T-cell (primary cell): Measurements from ENCODE around the gene MARCKS. TPM values are rescaled to one million over a fixed set of nuclear protein-coding genes. Genes with fewer than 3 reads are reported as not detected.

Experiments used
- ATAC-seq, 4 experiments: fragments of 200-7000 bp in 3 of 4; fragments of 150-1000 bp in 1 of 4; cut with Tn5 transposase; replicated peaks in 1 of 4; 1 replicate in 3 of 4; 2 replicates in 1 of 4; pipeline ENCODE4 v1.10.0; 2021; ENCODE audit warnings: moderate library complexity in 3 of 4, mild to moderate bottlenecking in 2 of 4, moderate number of reproducible peaks in 1 of 4
- CTCF ChIA-PET, 2 donors: fragments of 300-600 bp; sonication (Branson Sonifier 250); formaldehyde crosslinking; loops; one replicate each; lab custom pipeline; 2022; ENCODE audit warnings: antibody characterized with exemption in 2 of 2; lab: Charles Lee
- POLR2A ChIA-PET, 2 donors: fragments of 300-600 bp; sonication (Branson Sonifier 250); formaldehyde crosslinking; loops; one replicate each; lab custom pipeline; 2022; ENCODE audit warnings: antibody characterized with exemption in 2 of 2; lab: Charles Lee
- DNase-seq, 35 experiments: peaks; one replicate each; pipeline versions ENCODE4 v3.0.0 to v3.0.0-alpha.2; 2013 to 2023
- H3K27ac ChIP-seq: one replicate; pipeline ENCODE4 v1.5.1; 2013; ENCODE audit warnings: low read length
- H3K27me3 ChIP-seq, 2 experiments: replicated peaks in 1 of 2; 1 replicate in 1 of 2; 2 replicates in 1 of 2; pipeline versions ENCODE4 v1.6.1 to v1.7.0; 2013; ENCODE audit warnings: low read length in 1 of 2, mixed read lengths in 1 of 2; ENCODE audit not compliant: control insufficient read depth in 2 of 2, insufficient read depth in 2 of 2; ENCODE audit errors: extremely low read depth in 1 of 2
- H3K36me3 ChIP-seq, 2 donors: 1 replicate in 1 of 2; 2 replicates in 1 of 2; pipeline versions ENCODE4 v1.6.1 to v1.7.0; 2013; ENCODE audit warnings: low read length in 1 of 2; ENCODE audit not compliant: control insufficient read depth in 2 of 2, insufficient read depth in 1 of 2; ENCODE audit errors: extremely low read depth in 1 of 2
- H3K4me1 ChIP-seq, 2 experiments: 1 replicate in 1 of 2; 2 replicates in 1 of 2; pipeline versions ENCODE4 v1.6.1 to v1.7.0; 2013; ENCODE audit warnings: low read length in 2 of 2, mixed read lengths in 1 of 2; ENCODE audit not compliant: insufficient read depth in 2 of 2, control insufficient read depth in 1 of 2; ENCODE audit errors: extremely low read depth in 1 of 2
- H3K4me3 ChIP-seq, 2 donors: 1 replicate in 1 of 2; 2 replicates in 1 of 2; pipeline versions ENCODE4 v1.5.1 to v1.7.0; 2013; ENCODE audit warnings: mild to moderate bottlenecking in 2 of 2, low read length in 1 of 2, moderate library complexity in 1 of 2; ENCODE audit not compliant: control insufficient read depth in 1 of 2; ENCODE audit errors: extremely low read depth in 1 of 2
- H3K9me3 ChIP-seq: 2 replicates; pipeline ENCODE4 v1.7.0; 2013
- H3K27ac Mint-ChIP-seq, 2 donors: one replicate each; pipeline ENCODE4 v1.8.0; 2020 to 2021; ENCODE audit warnings: mild to moderate bottlenecking in 2 of 2, mixed read lengths in 2 of 2
- H3K27me3 Mint-ChIP-seq, 2 donors: one replicate each; pipeline ENCODE4 v1.8.0; 2021 to 2022; ENCODE audit warnings: mixed read lengths in 2 of 2
- H3K36me3 Mint-ChIP-seq: one replicate; pipeline ENCODE4 v1.8.0; 2021; ENCODE audit warnings: mixed read lengths
- H3K4me1 Mint-ChIP-seq, 3 donors: one replicate each; pipeline ENCODE4 v1.8.0; 2020 to 2022; ENCODE audit warnings: mixed read lengths in 3 of 3, mild to moderate bottlenecking in 1 of 3
- H3K4me3 Mint-ChIP-seq, 3 donors: one replicate each; pipeline ENCODE4 v1.8.0; 2020 to 2022; ENCODE audit warnings: mild to moderate bottlenecking in 3 of 3, mixed read lengths in 3 of 3, moderate library complexity in 3 of 3
- H3K9me3 Mint-ChIP-seq, 3 donors: one replicate each; pipeline ENCODE4 v1.8.0; 2020 to 2022; ENCODE audit warnings: mixed read lengths in 3 of 3
- WGBS: methylation state at CpG from one replicate; pipeline ENCODE4 v1.1.5; 2013; ENCODE audit warnings: missing lambda C conversion rate; ENCODE audit not compliant: insufficient coverage; 5-methylcytosine and 5-hydroxymethylcytosine counted together
- total RNA-seq, 35 experiments: library from RNA in 6 of 35; stranded (reverse) in 6 of 35; fragments of 120-200 nt in 1 of 35; gene quantifications; one replicate each; pipeline versions ENCODE4 v1.2.1 to v1.2.4 and lab custom pipeline; 2013 to 2026

Gene MARCKS
- total RNA-seq, 5 donors from 2014 or later (not counting 1 experiment from before 2014, with no cell fraction given), result 0.33 to 2.6 (median 1.2) TPM

GRCh38 chr6:113860181-113860955 is 3.2 kb downstream of the MARCKS start:
- H3K4me3 ChIP-seq, result no peak overlapping the region
- ATAC-seq, result no peak
- Mint-ChIP-seq H3K27me3 (peaks cover 35% of the 10 kb centered on the region in 2 donors), H3K36me3 (no peaks in the 10 kb centered on the region), H3K4me1 (peaks cover 0 to 21% (median 19%) of the 10 kb centered on the region in 3 donors), H3K9me3 (no peaks in the 10 kb centered on the region), H3K27ac (peak overlapping the region in 1 of 2 donors; percentile 24), H3K4me3 (peak overlapping the region in 2 of 3 donors; percentile 54 to 60)
- H3K9me3 ChIP-seq, result no peaks in the 10 kb centered on the region
- DNase-seq, result no peak
- peaks cover 0 to 45% of the 10 kb centered on the region in 2 experiments for H3K27me3 ChIP-seq
- CTCF ChIA-PET, result interaction anchor here (0.6 to 2.3 kb wide), 3 partner anchors 404 to 554 kb away, joined by 7 to 12 read pairs (median 10); no protein-coding TSS in a partner anchor
- 97% methylated on average over 26 of the region's 56 CpGs for WGBS
- no peaks in the 10 kb centered on the region for H3K36me3 ChIP-seq
- H3K27ac ChIP-seq, result no peak overlapping the region
- POLR2A ChIA-PET, result interaction anchor here in 1 of 2 donors (0.6 kb wide), 1 partner anchor 1115 kb away, joined by 3 read pairs; no protein-coding TSS in a partner anchor
- H3K4me1 ChIP-seq, result peaks cover 19 to 41% of the 10 kb centered on the region in 2 experiments

DNA sequence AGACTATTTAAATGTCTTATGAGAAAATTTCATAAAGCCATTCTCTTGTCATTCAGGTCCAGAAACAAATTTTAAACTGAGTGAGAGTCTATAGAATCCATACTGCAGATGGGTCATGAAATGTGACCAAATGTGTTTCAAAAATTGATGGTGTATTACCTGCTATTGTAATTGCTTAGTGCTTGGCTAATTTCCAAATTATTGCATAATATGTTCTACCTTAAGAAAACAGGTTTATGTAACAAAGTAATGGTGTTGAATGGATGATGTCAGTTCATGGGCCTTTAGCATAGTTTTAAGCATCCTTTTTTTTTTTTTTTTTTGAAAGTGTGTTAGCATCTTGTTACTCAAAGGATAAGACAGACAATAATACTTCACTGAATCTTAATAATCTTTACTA is 5.0 kb downstream of the MARCKS start:
- ChIA-PET CTCF (no interaction called here), POLR2A (no interaction called here)
- no peaks in the 10 kb centered on the region for H3K9me3 ChIP-seq
- H3K4me3 Mint-ChIP-seq, result no peak overlapping the region
- H3K27me3 Mint-ChIP-seq, result peaks cover 35 to 42% of the 10 kb centered on the region in 2 donors
- H3K4me3 ChIP-seq, result no peak overlapping the region
- H3K9me3 Mint-ChIP-seq, result no peaks in the 10 kb centered on the region
- no peak overlapping the region for H3K27ac ChIP-seq
- H3K27me3 ChIP-seq, result peaks cover 0 to 32% of the 10 kb centered on the region in 2 experiments
- H3K36me3 ChIP-seq, result no peaks in the 10 kb centered on the region
- no peak overlapping the region for H3K27ac Mint-ChIP-seq
- ATAC-seq (no peak), DNase-seq (no peak)
- peaks cover 5 to 24% of the 10 kb centered on the region in 2 experiments for H3K4me1 ChIP-seq
- H3K4me1 Mint-ChIP-seq, result peaks cover 0 to 19% (median 17%) of the 10 kb centered on the region in 3 donors
- no peaks in the 10 kb centered on the region for H3K36me3 Mint-ChIP-seq

DNA sequence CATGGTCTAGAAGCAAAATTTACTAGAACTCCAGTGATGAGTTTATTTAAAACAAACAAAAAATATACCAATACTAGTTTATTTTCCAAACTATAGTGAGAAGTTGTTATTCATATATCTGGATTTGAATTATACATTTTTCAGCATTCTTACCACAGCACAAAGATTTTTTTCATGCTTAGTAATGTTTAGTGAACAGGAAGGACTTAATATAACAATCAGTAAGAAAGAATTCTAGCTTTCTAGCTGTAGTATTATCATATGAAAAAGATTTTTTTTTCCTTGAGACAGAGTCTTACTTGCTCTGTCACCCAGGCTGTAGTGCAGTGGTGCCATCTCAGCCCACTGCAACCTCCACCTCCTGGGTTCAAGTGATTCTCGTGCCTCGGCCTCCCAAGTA is 13.8 kb downstream of the MARCKS start:
- Histone ChIP-seq H3K27me3 (peaks cover 0 to 13% of the 10 kb centered on the region in 2 experiments), H3K9me3 (no peaks in the 10 kb centered on the region), H3K4me3 (no peak overlapping the region), H3K4me1 (peaks cover 3 to 4% of the 10 kb centered on the region in 2 experiments), H3K36me3 (no peaks in the 10 kb centered on the region), H3K27ac (no peak overlapping the region)
- Mint-ChIP-seq H3K27ac (no peak overlapping the region), H3K4me1 (peaks cover 7 to 9% (median 7%) of the 10 kb centered on the region in 3 donors), H3K9me3 (no peaks in the 10 kb centered on the region), H3K36me3 (no peaks in the 10 kb centered on the region), H3K27me3 (peaks cover 25 to 26% of the 10 kb centered on the region in 2 donors), H3K4me3 (no peak overlapping the region)
- ATAC-seq, result no peak
- ChIA-PET POLR2A (interaction anchor here in 1 of 2 donors (0.6 kb wide), 1 partner anchor 27 kb away, joined by 4 read pairs; no protein-coding TSS in a partner anchor), CTCF (interaction anchor here in 1 of 2 donors (1.0 kb wide), 1 partner anchor 8 kb away, joined by 3 read pairs; no protein-coding TSS in a partner anchor)
- DNase-seq, result no peak
- 80% methylated on average over 1 of the region's 2 CpGs for WGBS

DNA sequence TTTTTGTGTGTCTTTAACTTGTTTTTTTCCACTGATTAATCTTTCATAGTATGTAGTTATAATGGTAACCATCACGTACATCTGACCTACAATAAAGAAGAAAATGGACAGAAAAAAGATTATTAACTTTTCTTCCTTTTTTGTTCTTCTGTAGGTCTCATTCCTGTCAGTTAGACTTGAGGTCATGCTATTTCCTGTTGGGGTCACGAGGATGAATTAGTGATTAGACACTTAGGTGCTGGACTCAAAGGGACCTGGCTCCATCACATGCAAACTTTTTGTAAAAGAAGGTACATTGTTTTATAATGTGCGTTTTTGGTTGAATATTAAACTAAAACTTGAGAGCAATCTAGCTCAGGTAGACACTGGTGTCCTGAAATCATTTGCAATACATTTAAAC is 14.8 kb downstream of the MARCKS start:
- no peak overlapping the region for H3K4me3 Mint-ChIP-seq

DNA sequence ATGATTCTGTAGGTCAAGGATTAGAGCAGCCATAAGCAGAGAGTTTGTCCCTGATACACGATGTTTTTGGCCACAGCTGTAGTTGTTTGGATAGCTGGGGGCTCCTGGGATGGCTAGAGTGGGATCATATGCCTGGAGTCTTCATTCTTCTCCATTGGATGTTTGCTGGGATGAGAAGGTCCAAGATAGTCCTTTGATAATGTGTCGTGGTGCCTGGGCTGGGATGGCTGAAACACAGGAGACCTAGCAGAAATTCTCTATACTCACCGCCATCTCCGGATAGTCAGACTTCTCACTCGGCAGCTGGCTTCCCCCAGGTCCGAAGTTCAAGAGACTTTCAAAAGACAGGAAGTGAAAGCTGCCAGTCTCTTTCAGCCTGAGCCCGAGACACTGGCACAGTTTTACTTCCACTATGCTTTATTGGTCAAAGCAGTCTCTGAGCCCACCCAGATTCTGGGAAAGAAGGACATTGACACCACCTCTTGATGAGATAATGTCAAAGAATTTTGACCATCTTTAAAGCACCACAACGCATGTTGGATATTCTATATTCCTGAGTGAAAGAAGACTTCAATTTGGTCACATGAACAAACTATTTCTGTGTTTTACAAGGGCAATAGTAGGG is 16.0 kb downstream of the MARCKS start:
- peak in 3 of 35 experiments; percentile 19 to 22 (median 19) for DNase-seq
- Mint-ChIP-seq H3K36me3 (no peaks in the 10 kb centered on the region), H3K27ac (no peak overlapping the region), H3K9me3 (no peaks in the 10 kb centered on the region), H3K4me1 (peaks cover 7 to 9% (median 7%) of the 10 kb centered on the region in 3 donors), H3K4me3 (peak overlapping the region in 1 of 3 donors; percentile 10), H3K27me3 (peaks cover 23 to 29% of the 10 kb centered on the region in 2 donors)
- 22% methylated on average over 3 of the region's 8 CpGs for WGBS
- POLR2A ChIA-PET, result no interaction called here
- ATAC-seq, result peak in 2 of 4 experiments; percentile 33 to 45
- peaks cover 0 to 10% of the 10 kb centered on the region in 2 experiments for H3K27me3 ChIP-seq
- H3K27ac ChIP-seq, result no peak overlapping the region
- no peaks in the 10 kb centered on the region for H3K36me3 ChIP-seq
- H3K4me3 ChIP-seq, result peak overlapping the region in 1 of 2 donors; percentile 59
- H3K9me3 ChIP-seq, result no peaks in the 10 kb centered on the region
- CTCF ChIA-PET, result no interaction called here
- H3K4me1 ChIP-seq, result peaks cover 3 to 4% of the 10 kb centered on the region in 2 experiments

More for the DNA sequence above, 14.8 kb downstream of the MARCKS start:
- Mint-ChIP-seq H3K27ac (no peak overlapping the region), H3K9me3 (no peaks in the 10 kb centered on the region), H3K27me3 (peaks cover 21 to 22% of the 10 kb centered on the region in 2 donors), H3K4me1 (peaks cover 7 to 9% (median 7%) of the 10 kb centered on the region in 3 donors), H3K36me3 (no peaks in the 10 kb centered on the region)
- no peak for DNase-seq
- ChIA-PET CTCF (no interaction called here), POLR2A (no interaction called here)
- H3K4me3 ChIP-seq, result no peak overlapping the region
- no peak for ATAC-seq
- H3K27ac ChIP-seq, result no peak overlapping the region
- peaks cover 0 to 10% of the 10 kb centered on the region in 2 experiments for H3K27me3 ChIP-seq
- peaks cover 3 to 4% of the 10 kb centered on the region in 2 experiments for H3K4me1 ChIP-seq
- no peaks in the 10 kb centered on the region for H3K9me3 ChIP-seq
- 17% methylated on average over 1 of the region's 3 CpGs for WGBS
- H3K36me3 ChIP-seq, result no peaks in the 10 kb centered on the region

DNA sequence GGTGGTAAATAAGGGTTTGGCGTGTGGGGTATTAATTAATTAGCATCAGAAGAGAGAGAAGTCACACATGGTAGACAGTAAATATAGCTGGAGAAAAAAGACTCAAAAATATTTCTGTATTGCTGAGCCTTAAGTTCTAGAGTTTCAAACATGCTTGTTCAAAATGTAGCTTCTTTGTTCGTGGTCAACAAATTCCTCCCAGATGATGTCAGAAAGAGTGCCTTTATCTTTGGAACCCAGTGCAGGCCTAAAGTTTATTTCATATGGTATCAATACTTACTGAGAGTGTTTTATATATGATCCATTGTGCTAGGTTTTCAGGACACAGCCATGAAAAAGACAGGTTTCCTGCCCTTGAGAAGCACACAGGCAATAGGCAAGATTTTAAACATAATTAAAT is 18.3 kb downstream of the MARCKS start:
- H3K36me3 Mint-ChIP-seq, result no peaks in the 10 kb centered on the region
- ATAC-seq, result no peak
- H3K36me3 ChIP-seq, result no peaks in the 10 kb centered on the region
- WGBS, result 100% methylated on average over 1 of the region's 2 CpGs
- H3K27ac ChIP-seq, result no peak overlapping the region
- peaks cover 22 to 23% of the 10 kb centered on the region in 2 donors for H3K27me3 Mint-ChIP-seq
- H3K4me1 ChIP-seq, result peaks cover 3 to 4% of the 10 kb centered on the region in 2 experiments
- H3K27ac Mint-ChIP-seq, result no peak overlapping the region
- H3K9me3 Mint-ChIP-seq, result no peaks in the 10 kb centered on the region
- H3K27me3 ChIP-seq, result peaks cover 0 to 7% of the 10 kb centered on the region in 2 experiments
- ChIA-PET CTCF (interaction anchor here in 1 of 2 donors (0.6 kb wide), 1 partner anchor 176 kb away, joined by 4 read pairs; no protein-coding TSS in a partner anchor), POLR2A (no interaction called here)
- H3K4me1 Mint-ChIP-seq, result peaks cover 7 to 9% (median 7%) of the 10 kb centered on the region in 3 donors
- no peak for DNase-seq
- no peaks in the 10 kb centered on the region for H3K9me3 ChIP-seq
- no peak overlapping the region for H3K4me3 Mint-ChIP-seq
- no peak overlapping the region for H3K4me3 ChIP-seq
